Astrocyte (in vitro differentiated cells and primary cell): Measurements from ENCODE around the gene GPR156. TPM values are rescaled to one million over a fixed set of nuclear protein-coding genes. Genes with fewer than 3 reads are reported as not detected.

Source experiments
- DNase-seq: peaks from one replicate; pipeline ENCODE4 v3.0.0-alpha.2; 2010; ENCODE audit warnings: low read depth
- FAIRE-seq: peaks from 2 replicates; lab custom pipeline; 2011; peaks lifted over from hg19 to GRCh38; lab: Jason Lieb, UNC
- H2AFZ ChIP-seq: 2 replicates; pipeline ENCODE4 v1.6.0; 2012; ENCODE audit warnings: low read depth, low read length, inconsistent platforms
- H3K27ac ChIP-seq: 2 replicates; pipeline ENCODE4 v1.5.1; 2011; ENCODE audit warnings: low read depth, low read length, inconsistent platforms
- H3K27me3 ChIP-seq: 2 replicates; pipeline ENCODE4 v1.6.0; 2011; ENCODE audit warnings: low read length, inconsistent platforms; ENCODE audit not compliant: insufficient read depth
- H3K36me3 ChIP-seq: 2 replicates; pipeline ENCODE4 v1.5.1; 2011; ENCODE audit warnings: low read length, inconsistent platforms; ENCODE audit not compliant: insufficient read depth
- H3K4me1 ChIP-seq: 2 replicates; pipeline ENCODE4 v1.5.1; 2011; ENCODE audit warnings: low read length, inconsistent platforms; ENCODE audit not compliant: insufficient read depth
- H3K4me2 ChIP-seq: 2 replicates; pipeline ENCODE4 v1.6.0; 2012; ENCODE audit warnings: low read length, inconsistent platforms
- H3K4me3 ChIP-seq: 2 replicates; pipeline ENCODE4 v1.5.1; 2011; ENCODE audit warnings: low read depth, mild to moderate bottlenecking, low read length, inconsistent platforms; ENCODE audit not compliant: insufficient read depth
- H3K79me2 ChIP-seq: 2 replicates; pipeline ENCODE4 v1.6.0; 2012; ENCODE audit warnings: mild to moderate bottlenecking, low read length, inconsistent platforms; ENCODE audit not compliant: insufficient read depth
- H3K9ac ChIP-seq: 2 replicates; pipeline ENCODE4 v1.6.0; 2012; ENCODE audit warnings: mild to moderate bottlenecking, low read length, inconsistent platforms
- H3K9me3 ChIP-seq: 2 replicates; pipeline ENCODE4 v1.5.1; 2012; ENCODE audit warnings: low read depth, mild to moderate bottlenecking, low read length, inconsistent platforms; ENCODE audit not compliant: insufficient read depth
- H4K20me1 ChIP-seq: 2 replicates; pipeline ENCODE4 v1.6.0; 2012; ENCODE audit warnings: low read length, inconsistent platforms; ENCODE audit not compliant: insufficient read depth
- H3K27ac Mint-ChIP-seq: one replicate; pipeline ENCODE4 v1.8.0; 2021; ENCODE audit warnings: mild to moderate bottlenecking, mixed read lengths; ENCODE audit not compliant: unreplicated experiment
- H3K27me3 Mint-ChIP-seq: one replicate; pipeline ENCODE4 v1.8.0; 2021; ENCODE audit warnings: low read depth, mixed read lengths; ENCODE audit not compliant: unreplicated experiment
- H3K36me3 Mint-ChIP-seq: one replicate; pipeline ENCODE4 v1.8.0; 2021; ENCODE audit warnings: low read depth, mixed read lengths; ENCODE audit not compliant: unreplicated experiment
- H3K4me1 Mint-ChIP-seq: one replicate; pipeline ENCODE4 v1.8.0; 2021; ENCODE audit warnings: low read depth, mixed read lengths; ENCODE audit not compliant: unreplicated experiment
- H3K4me3 Mint-ChIP-seq: one replicate; pipeline ENCODE4 v1.8.0; 2021; ENCODE audit warnings: mild to moderate bottlenecking, moderate library complexity, mixed read lengths; ENCODE audit not compliant: unreplicated experiment
- H3K9me3 Mint-ChIP-seq: one replicate; pipeline ENCODE4 v1.8.0; 2021; ENCODE audit warnings: mild to moderate bottlenecking, mixed read lengths; ENCODE audit not compliant: unreplicated experiment
- CTCF ChIP-seq: IDR thresholded peaks from 2 replicates; pipeline ENCODE4 v1.5.1; 2011; ENCODE audit warnings: low read depth, mild to moderate bottlenecking, inconsistent platforms, low read length, moderate library complexity; ENCODE audit not compliant: insufficient read depth
- EZH2 ChIP-seq: IDR thresholded peaks from 2 replicates; pipeline ENCODE4 v1.6.1; 2012; ENCODE audit warnings: mild to moderate bottlenecking, low read length, inconsistent platforms; ENCODE audit not compliant: insufficient read depth
- total RNA-seq: library from RNA; stranded (reverse); gene quantifications from 2 replicates; pipeline ENCODE4 v1.2.1, GENCODE V29; 2021

The GPR156 gene
- total RNA-seq, 1 donor from 2014 or later, result 0.39 TPM

- no peaks in the 10 kb centered on the region for H3K4me1 Mint-ChIP-seq
- Histone ChIP-seq H2AFZ (no peak overlapping the region), H3K4me3 (no peak overlapping the region), H4K20me1 (no peaks in the 10 kb centered on the region), H3K9me3 (no peaks in the 10 kb centered on the region), H3K27me3 (no peaks in the 10 kb centered on the region), H3K9ac (no peak overlapping the region), H3K4me2 (no peak overlapping the region), H3K27ac (no peak overlapping the region), H3K4me1 (no peaks in the 10 kb centered on the region), H3K79me2 (no peaks in the 10 kb centered on the region), H3K36me3 (no peaks in the 10 kb centered on the region)
- no peak for DNase-seq
- H3K36me3 Mint-ChIP-seq, result no peaks in the 10 kb centered on the region
- H3K4me3 Mint-ChIP-seq, result no peak overlapping the region
- H3K27me3 Mint-ChIP-seq, result no peaks in the 10 kb centered on the region
- TF ChIP-seq EZH2 (no peak), CTCF (no peak)
- H3K9me3 Mint-ChIP-seq, result no peaks in the 10 kb centered on the region
- FAIRE-seq, result no peak
- H3K27ac Mint-ChIP-seq, result no peak overlapping the region
These were observed 82.7 kb downstream of the GPR156 start for GRCh38 chr3:120202363-120202762.

GRCh38 chr3:120200493-120201235 lies 84.4 kb downstream of the GPR156 start:
- Histone ChIP-seq H3K27me3 (no peaks in the 10 kb centered on the region), H3K4me2 (no peak overlapping the region), H3K4me3 (no peak overlapping the region), H3K4me1 (no peaks in the 10 kb centered on the region), H3K36me3 (no peaks in the 10 kb centered on the region), H3K27ac (no peak overlapping the region), H2AFZ (no peak overlapping the region), H3K9ac (no peak overlapping the region), H4K20me1 (no peaks in the 10 kb centered on the region), H3K79me2 (no peaks in the 10 kb centered on the region), H3K9me3 (no peaks in the 10 kb centered on the region)
- Mint-ChIP-seq H3K4me1 (no peaks in the 10 kb centered on the region), H3K27me3 (no peaks in the 10 kb centered on the region), H3K36me3 (no peaks in the 10 kb centered on the region), H3K4me3 (no peak overlapping the region), H3K9me3 (no peaks in the 10 kb centered on the region), H3K27ac (no peak overlapping the region)
- no peak for DNase-seq
- TF ChIP-seq CTCF (no peak), EZH2 (no peak)
- FAIRE-seq, result no peak

DNA sequence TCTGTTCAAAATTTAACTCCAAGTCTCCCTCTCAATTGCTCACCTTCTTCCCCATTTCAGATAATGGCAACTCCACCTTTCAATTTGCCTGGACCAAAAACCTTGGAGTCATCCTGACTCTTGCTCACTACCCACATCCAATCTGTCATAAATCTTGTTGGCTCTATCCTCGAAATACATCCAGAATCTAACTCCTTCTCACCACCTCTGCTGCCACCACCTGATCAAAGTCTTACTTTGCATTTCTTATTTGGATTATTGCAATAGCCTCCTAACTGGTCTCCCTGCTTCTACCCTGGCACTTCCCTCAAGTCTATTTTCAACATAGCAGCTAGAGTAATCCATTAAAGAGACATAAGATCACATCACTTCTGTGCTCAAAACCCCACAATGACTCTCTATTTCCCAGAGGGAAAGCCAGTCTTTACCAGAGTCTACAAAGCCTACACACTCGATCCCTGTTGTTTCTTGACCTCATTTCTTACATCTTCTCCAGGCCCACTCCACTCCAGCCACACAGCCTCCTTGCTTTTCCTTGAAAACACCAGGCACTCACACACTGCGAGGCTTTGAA lies 86.6 kb downstream of the GPR156 start:
- Mint-ChIP-seq H3K36me3 (no peaks in the 10 kb centered on the region), H3K4me3 (no peak overlapping the region), H3K4me1 (no peaks in the 10 kb centered on the region), H3K27me3 (no peaks in the 10 kb centered on the region), H3K27ac (no peak overlapping the region), H3K9me3 (no peaks in the 10 kb centered on the region)
- TF ChIP-seq CTCF (peak; percentile 42), EZH2 (no peak)
- no peaks in the 10 kb centered on the region for H3K9me3 ChIP-seq
- H3K27me3 ChIP-seq, result no peaks in the 10 kb centered on the region
- H2AFZ ChIP-seq, result peak overlapping the region; percentile 1
- H3K79me2 ChIP-seq, result no peaks in the 10 kb centered on the region
- no peak overlapping the region for H3K9ac ChIP-seq
- no peak overlapping the region for H3K4me3 ChIP-seq
- H3K4me2 ChIP-seq, result no peak overlapping the region
- H3K4me1 ChIP-seq, result no peaks in the 10 kb centered on the region
- H4K20me1 ChIP-seq, result no peaks in the 10 kb centered on the region
- peak; percentile 28 for DNase-seq
- no peak overlapping the region for H3K27ac ChIP-seq
- H3K36me3 ChIP-seq, result no peaks in the 10 kb centered on the region
- no peak for FAIRE-seq
